IgD-negative memory B cell (primary cell): ENCODE measurements around the gene KRTAP10-4. TPM values are rescaled to one million over a fixed set of nuclear protein-coding genes. Genes with fewer than 3 reads are reported as not detected.

Source experiments
- H3K27ac Mint-ChIP-seq, 3 donors: one replicate each; pipeline ENCODE4 v1.8.0; 2020 to 2022; ENCODE audit warnings: mild to moderate bottlenecking in 3 of 3, mixed read lengths in 3 of 3, moderate library complexity in 1 of 3
- H3K27me3 Mint-ChIP-seq: one replicate; pipeline ENCODE4 v1.8.0; 2021; ENCODE audit warnings: mixed read lengths
- H3K36me3 Mint-ChIP-seq: one replicate; pipeline ENCODE4 v1.8.0; 2020; ENCODE audit warnings: mild to moderate bottlenecking, mixed read lengths
- H3K4me1 Mint-ChIP-seq, 3 donors: one replicate each; pipeline ENCODE4 v1.8.0; 2020 to 2022; ENCODE audit warnings: mixed read lengths in 3 of 3, mild to moderate bottlenecking in 1 of 3
- H3K4me3 Mint-ChIP-seq, 4 donors: one replicate each; pipeline ENCODE4 v1.8.0; 2020 to 2022; ENCODE audit warnings: mild to moderate bottlenecking in 4 of 4, mixed read lengths in 4 of 4, moderate library complexity in 3 of 4
- H3K9me3 Mint-ChIP-seq, 3 donors: one replicate each; pipeline ENCODE4 v1.8.0; 2020 to 2021; ENCODE audit warnings: mixed read lengths in 3 of 3, mild to moderate bottlenecking in 1 of 3
- polyA plus RNA-seq: library from polyadenylated mRNA; unstranded; fragments of 300-500 nt; fragmentation: Illumina TruSeq; gene quantifications from one replicate; pipeline ENCODE4 v1.2.3, GENCODE V29; 2021

Gene KRTAP10-4
- polyA plus RNA-seq, 1 donor from 2014 or later, result not detected

- Mint-ChIP-seq H3K27me3 (peaks cover 2% of the 10 kb centered on the region), H3K4me1 (peaks cover 19 to 40% (median 21%) of the 10 kb centered on the region in 3 donors), H3K4me3 (peak overlapping the region in 1 of 4 donors; percentile 49), H3K9me3 (peaks cover 4 to 16% (median 5%) of the 10 kb centered on the region in 3 donors), H3K27ac (no peak overlapping the region), H3K36me3 (no peaks in the 10 kb centered on the region)
Observed at GRCh38 chr21:44564099-44564498, 9.4 kb upstream of the KRTAP10-4 start.

- Mint-ChIP-seq H3K27ac (peak overlapping the region; percentile 24 to 86 (median 77)), H3K36me3 (no peaks in the 10 kb centered on the region), H3K4me1 (peaks cover 19 to 40% (median 19%) of the 10 kb centered on the region in 3 donors), H3K4me3 (peak overlapping the region in 3 of 4 donors; percentile 34 to 50 (median 39)), H3K9me3 (peaks cover 4 to 16% (median 5%) of the 10 kb centered on the region in 3 donors), H3K27me3 (peaks cover 2% of the 10 kb centered on the region)
Observed at GRCh38 chr21:44564886-44565598, 8.5 kb upstream of the KRTAP10-4 start.

- Mint-ChIP-seq H3K27ac (peak overlapping the region in 1 of 3 donors; percentile 96), H3K36me3 (no peaks in the 10 kb centered on the region), H3K4me1 (peaks cover 18 to 33% (median 19%) of the 10 kb centered on the region in 3 donors), H3K27me3 (peaks cover 2% of the 10 kb centered on the region), H3K4me3 (peak overlapping the region in 2 of 4 donors; percentile 18 to 65), H3K9me3 (peaks cover 2 to 13% (median 5%) of the 10 kb centered on the region in 3 donors)
Observed at GRCh38 chr21:44566403-44566802, 7.1 kb upstream of the KRTAP10-4 start.

GRCh38 chr21:44567481-44568171, 5.9 kb upstream of the KRTAP10-4 start:
- H3K4me1 Mint-ChIP-seq, result peaks cover 14 to 21% (median 14%) of the 10 kb centered on the region in 3 donors
- H3K27me3 Mint-ChIP-seq, result peaks cover 4% of the 10 kb centered on the region
- H3K36me3 Mint-ChIP-seq, result peaks cover 2% of the 10 kb centered on the region
- H3K4me3 Mint-ChIP-seq, result no peak overlapping the region
- H3K27ac Mint-ChIP-seq, result peak overlapping the region in 1 of 3 donors; percentile 63
- H3K9me3 Mint-ChIP-seq, result peaks cover 2 to 8% (median 4%) of the 10 kb centered on the region in 3 donors

GRCh38 chr21:44568261-44568660, 5.3 kb upstream of the KRTAP10-4 start:
- H3K27ac Mint-ChIP-seq, result no peak overlapping the region
- H3K36me3 Mint-ChIP-seq, result peaks cover 2% of the 10 kb centered on the region

GRCh38 chr21:44568667-44569556, 4.6 kb upstream of the KRTAP10-4 start:
- Mint-ChIP-seq H3K4me3 (no peak overlapping the region), H3K27me3 (peaks cover 4% of the 10 kb centered on the region), H3K9me3 (peaks cover 2 to 8% (median 2%) of the 10 kb centered on the region in 3 donors), H3K27ac (no peak overlapping the region), H3K36me3 (peaks cover 2% of the 10 kb centered on the region), H3K4me1 (peaks cover 14 to 17% (median 14%) of the 10 kb centered on the region in 3 donors)

More at GRCh38 chr21:44568261-44568660, 5.3 kb upstream of the KRTAP10-4 start:
- Mint-ChIP-seq H3K4me3 (no peak overlapping the region), H3K9me3 (peaks cover 2 to 8% (median 3%) of the 10 kb centered on the region in 3 donors), H3K4me1 (peaks cover 14 to 19% (median 14%) of the 10 kb centered on the region in 3 donors), H3K27me3 (peaks cover 4% of the 10 kb centered on the region)

- peaks cover 2% of the 10 kb centered on the region for H3K36me3 Mint-ChIP-seq
- H3K4me1 Mint-ChIP-seq, result peaks cover 8 to 13% (median 9%) of the 10 kb centered on the region in 3 donors
- H3K27me3 Mint-ChIP-seq, result peaks cover 11% of the 10 kb centered on the region
- no peak overlapping the region for H3K27ac Mint-ChIP-seq
- H3K4me3 Mint-ChIP-seq, result no peak overlapping the region
- peaks cover 2 to 8% (median 2%) of the 10 kb centered on the region in 3 donors for H3K9me3 Mint-ChIP-seq
Observed at GRCh38 chr21:44569861-44570517, 3.5 kb upstream of the KRTAP10-4 start.

GRCh38 chr21:44571296-44571695, 2.2 kb upstream of the KRTAP10-4 start:
- H3K4me3 Mint-ChIP-seq, result no peak overlapping the region
- H3K27ac Mint-ChIP-seq, result no peak overlapping the region
- peaks cover 3 to 6% (median 5%) of the 10 kb centered on the region in 3 donors for H3K4me1 Mint-ChIP-seq
- peaks cover 2% of the 10 kb centered on the region for H3K36me3 Mint-ChIP-seq
- H3K27me3 Mint-ChIP-seq, result peaks cover 15% of the 10 kb centered on the region
- H3K9me3 Mint-ChIP-seq, result peaks cover 2 to 8% (median 2%) of the 10 kb centered on the region in 3 donors

GRCh38 chr21:44571844-44572782, 1.4 kb upstream of the KRTAP10-4 start:
- Mint-ChIP-seq H3K9me3 (peaks cover 2 to 14% (median 4%) of the 10 kb centered on the region in 3 donors), H3K4me3 (peak overlapping the region in 1 of 4 donors; percentile 55), H3K36me3 (peaks cover 2% of the 10 kb centered on the region), H3K27ac (no peak overlapping the region), H3K4me1 (peaks cover 0 to 1% (median 0%) of the 10 kb centered on the region in 3 donors), H3K27me3 (peaks cover 15% of the 10 kb centered on the region)

- no peak overlapping the region for H3K4me3 Mint-ChIP-seq
- H3K27ac Mint-ChIP-seq, result no peak overlapping the region
- peaks cover 13% of the 10 kb centered on the region for H3K27me3 Mint-ChIP-seq
- peaks cover 0 to 1% (median 0%) of the 10 kb centered on the region in 3 donors for H3K4me1 Mint-ChIP-seq
- peaks cover 5% of the 10 kb centered on the region for H3K36me3 Mint-ChIP-seq
- peaks cover 4 to 21% (median 9%) of the 10 kb centered on the region in 3 donors for H3K9me3 Mint-ChIP-seq
Observed at GRCh38 chr21:44572959-44573583, 458 bp upstream of the KRTAP10-4 start.

GRCh38 chr21:44574457-44575306, 1.2 kb downstream of the KRTAP10-4 start:
- H3K4me1 Mint-ChIP-seq, result peaks cover 0 to 2% (median 1%) of the 10 kb centered on the region in 3 donors
- peak overlapping the region in 1 of 4 donors; percentile 12 for H3K4me3 Mint-ChIP-seq
- peaks cover 5% of the 10 kb centered on the region for H3K36me3 Mint-ChIP-seq
- peaks cover 15% of the 10 kb centered on the region for H3K27me3 Mint-ChIP-seq
- H3K9me3 Mint-ChIP-seq, result peaks cover 4 to 23% (median 11%) of the 10 kb centered on the region in 3 donors
- H3K27ac Mint-ChIP-seq, result no peak overlapping the region
